Measurements from ENCODE around the gene SCLT1. TPM values are rescaled to one million over a fixed set of nuclear protein-coding genes. Genes with fewer than 3 reads are reported as not detected.

The SCLT1 gene
- total and polyA plus RNA-seq, 2 of the 13 experiments (the other 11 are each of a cell fraction or from before 2014, with no cell fraction given): 1.5 to 8.7 TPM

DNA sequence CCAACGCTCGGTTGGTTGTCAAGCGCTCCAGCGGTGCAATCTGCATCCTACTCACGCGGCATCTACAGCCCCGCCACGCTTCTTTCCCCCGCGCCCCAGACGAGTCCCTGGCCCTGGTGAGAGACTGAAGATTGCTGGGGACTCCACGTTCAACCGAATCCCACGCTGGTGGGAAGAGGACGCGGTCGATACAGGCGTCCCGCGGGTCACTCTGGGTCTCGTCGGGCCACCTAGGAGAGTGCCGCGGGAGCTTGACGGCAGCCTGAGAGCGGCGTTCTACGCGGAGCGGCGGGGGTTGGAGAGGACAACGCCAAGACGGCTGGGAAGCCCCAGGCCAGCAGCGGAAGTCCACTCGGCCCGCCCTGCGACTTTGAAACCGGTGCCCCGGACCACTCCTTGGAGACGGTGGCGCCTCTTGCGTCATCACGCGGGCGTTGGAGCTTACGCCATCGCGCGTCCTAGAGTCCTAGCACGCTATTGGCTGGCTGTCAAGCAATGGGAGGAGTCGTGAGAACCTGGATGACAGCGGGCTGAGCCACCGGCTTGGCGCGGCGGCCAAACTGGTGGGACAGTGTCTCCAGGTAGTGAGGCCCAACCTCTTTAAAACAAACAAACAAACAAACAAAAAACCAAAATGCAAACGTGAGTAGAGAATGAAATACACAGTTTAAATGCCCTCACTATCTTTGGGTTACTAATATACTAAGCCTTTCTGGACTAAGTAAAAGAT is at the start of gene SCLT1 (continued):
- peak; percentile 14; the same call in 1 of the 2 replicates for TF ChIP-seq ZBTB39 (CRISPR knock-in tag; IDR thresholded peaks at IDR 0.05)
- no peak for TF ChIP-seq ETS1 (CRISPR knock-in tag; IDR thresholded peaks at IDR 0.05)
- TF ChIP-seq TFDP1 (CRISPR knock-in tag; IDR thresholded peaks at IDR 0.05; ENCODE audit: borderline replicate concordance): peak; percentile 90; the same call in 1 of the 2 replicates
- no peak for TF ChIP-seq TEAD2 (CRISPR knock-in tag; IDR thresholded peaks at IDR 0.05)
- no peak for TF ChIP-seq ZNF7 (CRISPR knock-in tag; IDR thresholded peaks at IDR 0.05)
- TF ChIP-seq EZH2 (conservative IDR thresholded peaks at IDR 0.05; ENCODE audit: low read depth, low read length): no peak
- TF ChIP-seq POLR2AphosphoS2 (IDR thresholded peaks at IDR 0.05; ENCODE audit: low read depth, low read length): no peak
- no peak for TF ChIP-seq ZKSCAN5 (CRISPR knock-in tag; IDR thresholded peaks at IDR 0.05)
- no peak for TF ChIP-seq ZNF616 (CRISPR knock-in tag; IDR thresholded peaks at IDR 0.05; ENCODE audit: low read depth)
- TF ChIP-seq CCDC6 (CRISPR knock-in tag; IDR thresholded peaks at IDR 0.05): peak; percentile 85
- peak; percentile 49 for TF ChIP-seq FOXA3 (CRISPR knock-in tag; IDR thresholded peaks at IDR 0.05)
- peak; percentile 57; the same call in 1 of the 2 replicates for TF ChIP-seq AHR (CRISPR knock-in tag; IDR thresholded peaks at IDR 0.05)
- TF ChIP-seq ZNF24 (IDR thresholded peaks at IDR 0.05): no peak
- no peak for TF ChIP-seq ZNF672 (CRISPR knock-in tag; IDR thresholded peaks at IDR 0.05)
- TF ChIP-seq RCOR2 (CRISPR knock-in tag; IDR thresholded peaks at IDR 0.05): no peak
- TF ChIP-seq, protein P1, sequence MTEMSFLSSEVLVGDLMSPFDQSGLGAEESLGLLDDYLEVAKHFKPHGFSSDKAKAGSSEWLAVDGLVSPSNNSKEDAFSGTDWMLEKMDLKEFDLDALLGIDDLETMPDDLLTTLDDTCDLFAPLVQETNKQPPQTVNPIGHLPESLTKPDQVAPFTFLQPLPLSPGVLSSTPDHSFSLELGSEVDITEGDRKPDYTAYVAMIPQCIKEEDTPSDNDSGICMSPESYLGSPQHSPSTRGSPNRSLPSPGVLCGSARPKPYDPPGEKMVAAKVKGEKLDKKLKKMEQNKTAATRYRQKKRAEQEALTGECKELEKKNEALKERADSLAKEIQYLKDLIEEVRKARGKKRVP (CRISPR knock-in tag; IDR thresholded peaks at IDR 0.05): peak in 1 of 2 experiments; percentile 93; a peak in 2 of 4 replicates
- TF ChIP-seq NAIF1 (CRISPR knock-in tag; IDR thresholded peaks at IDR 0.05; ENCODE audit: borderline replicate concordance): 0 out of 2 replicates have a peak, but pooled peaks have one; percentile 56
- TF ChIP-seq ZNF773 (CRISPR knock-in tag; IDR thresholded peaks at IDR 0.05; ENCODE audit: borderline replicate concordance): 0 out of 2 replicates have a peak, but pooled peaks have one; percentile 33
- 0 out of 2 replicates have a peak, but pooled peaks have one; percentile 15 for TF ChIP-seq ZNF12 (CRISPR knock-in tag; IDR thresholded peaks at IDR 0.05)
- TF ChIP-seq ZNF709 (CRISPR knock-in tag; IDR thresholded peaks at IDR 0.05): peak; percentile 29; the same call in 1 of the 2 replicates
- no peak for TF ChIP-seq SP1 (IDR thresholded peaks at IDR 0.05)
- peak; percentile 71 for TF ChIP-seq SP1 (CRISPR knock-in tag; IDR thresholded peaks at IDR 0.05)
- 0 out of 2 replicates have a peak, but pooled peaks have one; percentile 68 for TF ChIP-seq ZFP36L1 (CRISPR knock-in tag; IDR thresholded peaks at IDR 0.05)
- TF ChIP-seq ZNF777 (CRISPR knock-in tag; IDR thresholded peaks at IDR 0.05): peak; percentile 91
- TF ChIP-seq ETV6 (CRISPR knock-in tag; conservative IDR thresholded peaks at IDR 0.05): peak; percentile 22; the same call in 1 of the 2 replicates
- TF ChIP-seq U2AF1 (optimal IDR thresholded peaks at IDR 0.05; ENCODE audit: low read depth, low read length): no peak
- no peak for TF ChIP-seq NFATC3 (CRISPR knock-in tag; IDR thresholded peaks at IDR 0.05)
- peak; percentile 87 for TF ChIP-seq YEATS2 (CRISPR knock-in tag; IDR thresholded peaks at IDR 0.05; ENCODE audit: borderline replicate concordance)

Measured in HepG2 (cell line).